Anterior cingulate cortex (tissue), 58 donors: ENCODE results near the gene PRKAG2.
"Not testable (repeated sequence)": the region's sequence is repeated elsewhere in the genome, so short reads cannot be mapped to it uniquely, and the experiment has no call there.

Experiments
- DNase-seq, 58 donors: peaks; one replicate each; lab custom pipeline; 2025; lab: John Stamatoyannopoulos, UW

PRKAG2 gene

DNA sequence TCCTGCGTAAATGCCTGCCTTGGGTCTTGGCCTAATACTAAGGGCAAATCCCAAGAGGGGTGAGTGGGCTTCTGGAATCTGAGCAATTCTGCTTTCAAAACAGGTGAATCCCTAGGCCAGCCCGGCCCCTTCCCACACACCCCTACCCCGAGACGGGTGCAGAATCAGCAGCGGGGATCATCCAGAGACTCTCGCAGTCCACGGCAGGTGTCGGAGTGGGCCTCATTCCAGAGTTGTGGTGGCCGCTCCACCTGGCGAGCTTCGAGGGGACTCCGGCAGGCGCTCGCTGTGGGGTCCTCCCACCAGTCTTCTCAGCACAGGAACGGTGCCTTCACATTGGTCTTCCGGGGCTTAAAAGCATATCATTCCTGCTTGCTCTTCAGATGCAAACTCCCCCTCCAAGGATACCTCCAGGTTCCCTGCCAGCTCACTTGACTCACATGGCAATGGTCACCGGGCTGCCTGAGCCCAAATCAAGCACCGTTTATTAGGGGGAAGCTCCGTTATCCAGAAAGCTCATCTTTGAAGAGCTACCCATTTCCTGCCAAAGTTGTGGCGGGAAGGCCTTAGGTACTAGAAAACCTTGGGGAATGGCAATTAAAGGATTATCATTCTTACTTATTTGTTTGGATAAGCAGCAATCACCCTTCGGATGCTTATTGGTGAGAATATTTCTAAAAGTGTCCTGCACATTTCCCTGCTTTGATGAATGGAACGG lies 67.6 kb downstream of the PRKAG2 start:
- peak in 1 of 58 donors; percentile 44 for DNase-seq

DNA sequence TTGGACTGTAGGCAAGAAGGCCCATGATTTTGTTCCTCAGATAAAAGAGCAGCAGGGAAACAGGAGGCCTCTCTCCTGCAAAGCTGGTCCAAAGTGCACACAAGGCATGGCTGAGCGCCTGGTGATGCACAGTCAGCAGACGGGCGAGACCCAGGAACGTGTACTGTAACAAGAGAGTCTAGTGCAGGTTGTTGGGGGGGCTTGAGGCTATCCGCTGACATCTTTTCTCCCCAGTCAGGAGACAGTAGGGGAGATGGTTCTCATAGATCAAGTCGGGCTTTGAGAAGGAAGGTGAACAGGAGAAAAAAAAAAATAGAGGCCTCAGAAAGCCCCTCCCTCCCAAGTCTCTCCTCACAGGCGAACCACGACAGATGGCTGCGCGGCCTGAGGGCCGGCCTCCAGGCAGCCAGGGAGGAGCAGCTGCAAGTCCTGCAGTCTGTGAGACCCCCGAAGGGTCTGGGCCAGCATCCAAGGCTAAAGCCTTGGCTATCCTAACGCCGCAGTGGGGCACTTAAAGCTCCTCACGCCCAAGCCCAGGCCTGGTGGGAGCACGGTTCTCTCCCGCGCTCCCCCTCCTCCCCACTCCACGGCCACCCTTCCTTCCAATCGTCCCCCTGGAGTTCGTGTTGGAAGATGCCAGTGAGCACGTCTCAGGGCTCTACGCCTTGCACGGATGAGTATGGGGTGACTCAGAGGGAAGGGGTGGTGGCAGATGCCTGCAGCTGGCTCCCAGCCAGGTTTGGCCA lies 68.3 kb downstream of the PRKAG2 start:
- DNase-seq, result peak in 1 of 58 donors; percentile 22

GRCh38 chr7:151807846-151808245 lies 69.1 kb downstream of the PRKAG2 start:
- DNase-seq, result no peak

DNA sequence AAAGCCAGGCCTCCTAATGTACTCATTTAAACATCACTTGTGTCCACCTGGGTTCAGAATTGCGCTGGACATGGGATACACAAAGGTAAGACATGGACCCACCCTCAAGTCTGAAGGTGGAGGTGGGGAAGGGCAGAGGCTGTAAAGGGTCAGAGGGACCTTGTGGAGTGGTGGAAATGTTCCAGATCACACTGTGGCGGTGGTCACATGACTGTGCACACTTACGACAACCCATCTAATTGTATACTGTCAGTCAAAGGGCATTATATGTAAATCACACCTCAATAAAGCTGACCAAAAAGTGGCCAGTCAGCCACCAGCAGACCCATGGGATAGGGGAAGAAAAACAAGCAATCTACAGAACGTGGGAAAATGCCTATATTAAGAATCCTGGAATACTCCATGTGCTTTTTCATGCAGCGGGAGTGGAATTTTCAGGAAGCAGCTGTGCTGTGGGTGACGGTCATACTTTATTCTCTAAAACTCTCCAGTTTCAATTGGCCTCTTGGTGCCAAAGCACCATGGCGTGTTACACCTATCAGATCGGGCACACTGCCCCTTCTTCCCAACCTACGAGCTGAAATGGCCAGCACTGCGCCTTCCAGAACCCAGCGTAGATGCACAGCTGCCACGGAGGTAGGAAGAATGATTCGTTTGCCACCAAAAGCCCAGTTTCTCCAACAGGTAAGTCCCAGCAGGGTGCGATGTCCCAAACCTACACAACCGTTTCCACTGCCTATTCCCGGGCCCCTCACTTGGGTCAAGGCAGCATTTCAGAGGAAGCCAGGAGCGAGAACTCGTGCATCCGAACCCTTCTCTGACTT lies 69.8 kb downstream of the PRKAG2 start:
- DNase-seq, result no peak

- DNase-seq, result no peak
Observed at GRCh38 chr7:151806204-151806603, 70.7 kb downstream of the PRKAG2 start.

DNA sequence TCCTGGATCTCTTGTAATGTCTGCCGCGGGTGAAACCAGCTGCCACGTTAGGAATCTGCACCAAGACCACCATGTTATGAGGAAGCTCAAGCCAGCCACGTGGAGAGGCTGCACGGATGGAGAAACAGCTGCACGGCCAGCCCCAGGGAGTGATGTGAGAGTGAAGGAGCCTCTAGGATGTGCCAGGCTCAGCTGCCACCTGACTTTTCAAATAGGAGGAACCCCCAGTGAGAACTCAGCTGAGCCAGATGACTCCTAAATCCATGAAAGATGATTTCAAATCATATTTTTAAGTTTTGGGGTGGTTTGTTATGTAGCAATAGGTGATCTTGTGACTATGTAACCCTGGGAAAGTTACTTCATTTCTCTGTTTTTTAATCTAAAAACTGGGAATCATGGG lies 71.7 kb downstream of the PRKAG2 start:
- DNase-seq, result no peak

GRCh38 chr7:151804756-151805155 lies 72.2 kb downstream of the PRKAG2 start:
- no peak for DNase-seq

DNA sequence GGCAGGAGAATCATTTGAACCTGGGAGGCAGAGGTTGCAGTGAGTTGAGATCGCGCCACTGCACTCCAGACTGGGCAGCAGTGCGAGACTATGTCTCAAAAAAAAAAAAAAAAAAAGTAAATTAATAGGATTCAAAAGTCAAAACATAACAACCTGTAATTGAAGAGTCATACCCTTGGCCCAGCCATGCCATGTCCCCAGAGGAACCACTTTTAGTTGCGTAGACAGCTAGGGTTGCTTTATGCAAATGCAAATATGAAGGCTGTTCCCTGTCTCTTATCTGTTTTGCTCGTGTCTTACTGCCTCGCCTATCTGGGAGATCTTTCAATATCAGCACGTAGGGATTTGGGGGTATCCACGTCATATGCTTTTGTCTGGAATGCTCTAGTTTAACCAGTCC lies 73.1 kb downstream of the PRKAG2 start:
- no peak for DNase-seq

- DNase-seq, result no peak
Observed at GRCh38 chr7:151802469-151802846, 74.5 kb downstream of the PRKAG2 start.

GRCh38 chr7:151801782-151802468 lies 75.0 kb downstream of the PRKAG2 start:
- DNase-seq, result no peak

DNA sequence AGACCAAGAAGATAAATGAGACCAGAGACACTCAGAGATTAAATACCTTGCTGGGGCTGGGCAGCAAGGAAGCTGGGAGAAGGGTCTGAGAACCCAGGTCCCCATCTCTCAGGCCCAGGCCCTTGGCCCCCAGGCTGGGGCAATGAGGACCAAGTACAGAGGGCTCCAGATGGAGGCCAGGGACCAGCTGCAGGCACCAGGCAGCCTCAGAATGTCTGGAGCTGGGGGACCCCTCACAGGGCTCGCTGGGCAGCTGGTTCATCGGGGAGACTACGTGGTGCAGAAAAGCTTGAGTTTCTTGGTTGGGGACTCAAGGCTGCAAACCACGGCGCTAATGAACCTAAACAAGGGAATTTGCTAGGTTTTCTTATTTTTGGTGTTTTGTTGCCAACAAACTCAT lies 75.6 kb downstream of the PRKAG2 start:
- no peak for DNase-seq

DNA sequence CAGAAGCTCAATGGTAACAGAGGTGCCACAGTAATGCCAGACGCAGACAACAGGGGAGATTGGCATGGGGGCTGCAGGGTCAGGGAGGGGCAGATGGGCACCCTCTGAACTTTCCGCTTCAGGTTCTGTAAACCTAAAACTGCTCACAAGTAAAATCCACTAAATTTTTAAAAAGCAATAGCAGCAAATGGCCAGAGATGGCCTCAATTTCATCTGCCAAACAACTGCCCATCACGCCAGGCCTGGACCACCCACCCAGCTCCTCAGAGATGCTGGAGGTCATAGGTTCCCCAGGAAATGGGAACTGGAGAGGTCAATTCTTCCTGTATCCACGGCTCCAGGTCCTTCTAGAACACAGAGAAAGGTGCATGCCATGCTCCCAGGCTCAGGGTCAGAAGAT lies 76.1 kb downstream of the PRKAG2 start:
- DNase-seq, result no peak

DNA sequence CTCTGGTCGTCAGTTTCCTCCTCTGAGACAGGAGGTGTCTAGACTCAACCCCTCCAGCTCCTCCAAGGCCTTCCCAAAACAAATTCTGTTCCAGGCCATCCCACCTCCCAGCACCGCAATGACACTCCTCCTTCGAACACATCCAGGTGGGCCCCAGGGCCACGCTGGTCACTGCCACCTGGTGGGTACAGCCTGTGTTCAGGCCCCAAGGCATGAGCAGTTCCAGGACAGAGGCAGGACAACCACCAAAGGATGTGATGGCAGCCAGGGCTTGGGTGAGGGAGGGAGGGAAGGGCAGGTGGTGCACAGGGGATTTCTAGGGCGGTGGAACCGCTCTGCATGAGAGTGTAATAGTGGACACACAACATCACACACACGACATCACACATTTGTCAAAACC lies 76.5 kb downstream of the PRKAG2 start:
- DNase-seq, result no peak

GRCh38 chr7:151799506-151799905 lies 77.4 kb downstream of the PRKAG2 start:
- no peak for DNase-seq

- no peak for DNase-seq
Observed at GRCh38 chr7:151798851-151799448, 78.0 kb downstream of the PRKAG2 start.

DNA sequence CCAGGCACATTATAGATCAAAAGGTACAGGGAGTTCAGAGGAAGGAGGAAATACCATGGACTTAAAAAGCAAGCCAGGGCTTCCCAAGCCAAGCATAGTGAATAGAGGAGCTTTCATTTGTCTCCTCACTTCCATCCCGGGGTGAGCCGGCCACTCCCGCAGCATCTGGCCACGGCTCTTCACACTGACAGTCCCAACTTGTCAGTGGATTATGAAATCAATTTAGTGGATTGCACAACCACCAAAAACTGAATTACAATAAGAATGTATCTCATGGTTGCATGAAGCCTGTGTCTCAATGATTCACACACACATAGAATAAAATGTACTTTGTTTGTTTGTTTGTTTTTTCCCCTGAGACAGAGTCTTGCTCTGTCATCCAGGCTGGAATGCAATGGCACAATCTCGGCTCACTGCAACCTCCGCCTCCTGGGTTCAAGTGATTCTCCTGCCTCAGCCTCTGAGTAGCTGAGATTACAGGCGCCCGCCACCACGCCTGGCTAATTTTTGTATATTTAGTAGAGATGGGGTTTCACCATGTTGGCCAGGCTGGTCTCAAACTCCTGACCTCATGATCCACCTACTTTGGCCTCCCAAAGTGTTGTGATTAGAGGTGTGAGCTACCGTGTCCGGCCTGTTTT lies 79.1 kb downstream of the PRKAG2 start:
- not testable (repeated sequence) for DNase-seq

- DNase-seq, result no peak
Observed at GRCh38 chr7:151796871-151797537, 79.9 kb downstream of the PRKAG2 start.

GRCh38 chr7:151796091-151796870 lies 80.6 kb downstream of the PRKAG2 start:
- DNase-seq, result no peak
